GM12878 (cell line): ENCODE results near the gene KLK13. TPM values are rescaled to one million over a fixed set of nuclear protein-coding genes. Genes with fewer than 3 reads are reported as not detected.

Source experiments
- ATAC-seq: fragments of 200-7000 bp; cut with Tn5 transposase; 3 replicates; pipeline ENCODE4 v1.9.1; 2020; ENCODE audit warnings: mild to moderate bottlenecking, moderate library complexity
- BruUV-seq: library from RNA; stranded (reverse); fragments of 400-500 nt; replicated peaks from 2 replicates; lab custom pipeline; 2021; lab: Mats Ljungman, UMichigan
- CTCF ChIA-PET: fragments of 300-600 bp; sonication (Branson Sonifier 250); formaldehyde crosslinking; extraction: SDS; loops from one replicate; lab custom pipeline; 2021; ENCODE audit warnings: inconsistent platforms; lab: Yijun Ruan, JAX
- POLR2A ChIA-PET: fragments of 350-600 bp; formaldehyde crosslinking; extraction: SDS; loops from one replicate; lab custom pipeline; 2021; ENCODE audit warnings: inconsistent platforms; lab: Charles Lee
- RAD21 ChIA-PET: fragments of 300-600 bp; sonication (Branson Sonifier 250); formaldehyde crosslinking; loops from one replicate; lab custom pipeline; 2023; ENCODE audit warnings: antibody characterized with exemption; ENCODE audit not compliant: unreplicated experiment; lab: Charles Lee
- SMC1A ChIA-PET: fragments of 300-600 bp; sonication (Branson Sonifier 250); formaldehyde crosslinking; loops from one replicate; lab custom pipeline; 2023; ENCODE audit not compliant: unreplicated experiment, uncharacterized antibody; lab: Charles Lee
- DNase-seq: peaks from one replicate; pipeline ENCODE4 v3.0.0-alpha.2; 2011; ENCODE audit warnings: low read depth, low spot score
- FAIRE-seq: peaks from 3 replicates; lab custom pipeline; 2011; peaks lifted over from hg19 to GRCh38; lab: Jason Lieb, UNC
- H2AFZ ChIP-seq: 2 replicates; pipeline ENCODE4 v1.6.0; 2011; ENCODE audit warnings: low read depth, low read length, control low read depth; ENCODE audit not compliant: control insufficient read depth
- H3K27ac ChIP-seq: 2 replicates; pipeline ENCODE4 v1.5.1; 2011; ENCODE audit warnings: control low read depth; ENCODE audit not compliant: control insufficient read depth, insufficient read depth
- H3K27me3 ChIP-seq, 2 experiments: replicated peaks in 1 of 2; 2 replicates each; pipeline versions ENCODE4 v1.6.0 to v1.6.1; 2011; ENCODE audit warnings: low read length in 1 of 2; ENCODE audit not compliant: control insufficient read depth in 2 of 2, insufficient read depth in 2 of 2
- H3K36me3 ChIP-seq, 2 experiments: 2 replicates each; pipeline ENCODE4 v1.5.1; 2011; ENCODE audit warnings: low read length in 1 of 2; ENCODE audit not compliant: control insufficient read depth in 2 of 2, insufficient read depth in 2 of 2
- H3K4me1 ChIP-seq: 2 replicates; pipeline ENCODE4 v1.6.1; 2011; ENCODE audit warnings: mild to moderate bottlenecking, low read length, moderate library complexity, mixed read lengths; ENCODE audit not compliant: control insufficient read depth, insufficient read depth
- H3K4me2 ChIP-seq: 2 replicates; pipeline ENCODE4 v1.6.0; 2011; ENCODE audit warnings: control low read depth; ENCODE audit not compliant: control insufficient read depth, insufficient read depth
- H3K4me3 ChIP-seq: fragments of 200-600 bp; sonication (generic); 2 replicates; pipeline ENCODE4 v1.5.1; 2016
- H3K79me2 ChIP-seq: 2 replicates; pipeline ENCODE4 v1.6.0; 2011; ENCODE audit warnings: low read length; ENCODE audit not compliant: control insufficient read depth, insufficient read depth
- H3K9ac ChIP-seq: 2 replicates; pipeline ENCODE4 v1.8.0; 2011; ENCODE audit warnings: low read length, control low read depth, mixed read lengths; ENCODE audit not compliant: control insufficient read depth, insufficient read depth
- H3K9me3 ChIP-seq: replicated peaks from 3 replicates; pipeline ENCODE4 v1.5.1; 2011; ENCODE audit warnings: mild to moderate bottlenecking, low read length; ENCODE audit not compliant: control insufficient read depth, insufficient read depth
- H4K20me1 ChIP-seq: 2 replicates; pipeline ENCODE4 v1.6.0; 2011; ENCODE audit not compliant: control insufficient read depth, insufficient read depth
- BCL11A ChIP-seq: IDR thresholded peaks from 2 replicates; pipeline ENCODE4 v1.6.1; 2011; ENCODE audit warnings: low read depth, low read length
- CBX5 ChIP-seq: sonication (generic); IDR thresholded peaks from 2 replicates; pipeline ENCODE4 v1.6.1; 2016; ENCODE audit warnings: low read depth, moderate library complexity, mild to moderate bottlenecking, inconsistent platforms
- E4F1 ChIP-seq: fragments of 450-650 bp; IDR thresholded peaks from 2 replicates; pipeline ENCODE4 v1.6.1; 2018; ENCODE audit warnings: borderline replicate concordance, mild to moderate bottlenecking; ENCODE audit not compliant: partially characterized antibody
- EGR1 ChIP-seq, 2 experiments: IDR thresholded peaks; 1 replicate in 1 of 2; 2 replicates in 1 of 2; pipeline ENCODE4 v1.6.1; 2011 to 2012; ENCODE audit warnings: low read depth in 2 of 2, low read length in 2 of 2, borderline replicate concordance in 1 of 2, mild to moderate bottlenecking in 1 of 2, moderate library complexity in 1 of 2
- FOXM1 ChIP-seq: IDR thresholded peaks from 2 replicates; pipeline ENCODE4 v1.6.1; 2012; ENCODE audit warnings: low read depth, mild to moderate bottlenecking, inconsistent platforms, low read length, moderate library complexity
- HCFC1 ChIP-seq: fragments of 150-350 bp; IDR thresholded peaks from 2 replicates; pipeline ENCODE4 v1.6.1; 2014; ENCODE audit warnings: low read length
- IRF5 ChIP-seq: fragments of 450-650 bp; IDR thresholded peaks from 2 replicates; pipeline ENCODE4 v1.6.1; 2017; ENCODE audit warnings: borderline replicate concordance
- MYC ChIP-seq: IDR thresholded peaks from 2 replicates; pipeline ENCODE4 v1.6.1; 2011; ENCODE audit warnings: mild to moderate bottlenecking, low read length, moderate library complexity, inconsistent platforms; ENCODE audit not compliant: insufficient read depth, insufficient replicate concordance, insufficient read length, severe bottlenecking
- NFYB ChIP-seq: IDR thresholded peaks from 2 replicates; pipeline ENCODE4 v1.6.1; 2011; ENCODE audit warnings: low read depth, mild to moderate bottlenecking, low read length, improper control_type of control experiment, moderate library complexity; ENCODE audit not compliant: insufficient read depth
- NR2C1 ChIP-seq: fragments of 450-650 bp; IDR thresholded peaks from 2 replicates; pipeline ENCODE4 v1.6.1; 2017; ENCODE audit warnings: antibody characterized with exemption, mild to moderate bottlenecking, moderate library complexity
- POLR2AphosphoS5 ChIP-seq: IDR thresholded peaks from 2 replicates; pipeline ENCODE4 v1.6.1; 2011; ENCODE audit warnings: mild to moderate bottlenecking, low read length, inconsistent platforms
- RBBP5 ChIP-seq: fragments of 200-600 bp; sonication (generic); conservative IDR thresholded peaks from 2 replicates; pipeline ENCODE4 v1.6.1; 2016
- RUNX3 ChIP-seq: IDR thresholded peaks from 2 replicates; pipeline ENCODE4 v1.6.1; 2012; ENCODE audit warnings: low read length, inconsistent platforms
- SREBF1 ChIP-seq: IDR thresholded peaks from 2 replicates; pipeline ENCODE4 v1.6.1; 2012; ENCODE audit warnings: mild to moderate bottlenecking, low read length
- SREBF2 ChIP-seq: IDR thresholded peaks from 2 replicates; pipeline ENCODE4 v1.6.1; 2012; ENCODE audit warnings: mild to moderate bottlenecking, low read length
- SUZ12 ChIP-seq: fragments of 200-600 bp; sonication (generic); IDR thresholded peaks from one replicate; pipeline ENCODE4 v1.6.1; 2018; ENCODE audit warnings: antibody characterized with exemption, mild to moderate bottlenecking; ENCODE audit not compliant: unreplicated experiment
- TCF3 ChIP-seq: IDR thresholded peaks from 2 replicates; pipeline ENCODE4 v1.6.1; 2012; ENCODE audit warnings: low read depth, mild to moderate bottlenecking, low read length, borderline replicate concordance; ENCODE audit not compliant: insufficient read depth
- WGBS: methylation state at CpG from one replicate; pipeline ENCODE4 v1.1.6; 2016; ENCODE audit warnings: low lambda C conversion rate; ENCODE audit not compliant: insufficient replicate concordance, insufficient coverage; ENCODE audit errors: missing lambda C conversion rate; 5-methylcytosine and 5-hydroxymethylcytosine counted together
- in situ Hi-C: fragments of 300-500 bp; cut with MboI; formaldehyde crosslinking; loops from 9 replicates; pipeline ENCODE4 v1.14.3; 2018; ENCODE audit warnings: mixed read lengths
- intact Hi-C: fragments of 100-400 bp; cut with micrococcal nuclease; formaldehyde crosslinking; loops from one replicate; pipeline ENCODE4 v1.14.2; 2022; ENCODE audit not compliant: unreplicated experiment
- polyA plus RNA-seq, 11 experiments: library from polyadenylated mRNA; depleted of rRNA in 4 of 11; unstranded in 6 of 11; stranded (reverse) in 5 of 11; fragments of >200 nt; fragmentation: Nextera tagmentation in 4 of 11; fragmentation: Illumina TruSeq in 1 of 11; extraction: Ambion mirVana in 4 of 11; extraction: Trizol in 1 of 11; gene quantifications; 1 replicate in 1 of 11; 2 replicates in 10 of 11; pipeline versions ENCODE4 v1.2.1 to v1.2.3, GENCODE V29; 2011 to 2016; ENCODE audit warnings: inconsistent platforms in 2 of 11, missing spikeins in 2 of 11, low read depth in 1 of 11
- total RNA-seq, 4 experiments: library from RNA; depleted of rRNA in 3 of 4; stranded (reverse); fragments of >200 nt in 3 of 4; fragmentation: Illumina TruSeq in 1 of 4; extraction: Trizol in 1 of 4; gene quantifications; 2 replicates each; pipeline versions ENCODE4 v1.2.1 to v1.2.3, GENCODE V29; 2013 to 2021

The KLK13 gene
- total and polyA plus RNA-seq, 10 of the 15 experiments (the other 5 are each of a cell fraction or from before 2014, with no cell fraction given): not detected

- H3K4me1 ChIP-seq: no peaks in the 10 kb centered on the region
- 48% methylated on average over 9 of the region's 9 CpGs for WGBS
- BruUV-seq: no TSS peak
- TF ChIP-seq FOXM1: no peak
- no peak for TF ChIP-seq IRF5
- no peak for TF ChIP-seq NFYB
- TF ChIP-seq MYC: no peak
- no peak for TF ChIP-seq RUNX3
- no peak for TF ChIP-seq TCF3
- no peak for TF ChIP-seq HCFC1
- TF ChIP-seq NR2C1: no peak
- TF ChIP-seq CBX5: no peak
- no peak for TF ChIP-seq RBBP5
- TF ChIP-seq SUZ12: no peak
- TF ChIP-seq POLR2AphosphoS5: no peak
- no peak for TF ChIP-seq SREBF2
- TF ChIP-seq E4F1: no peak
- no peak for TF ChIP-seq SREBF1
- no peak for TF ChIP-seq BCL11A
- no peak for TF ChIP-seq EGR1 (IDR thresholded peaks at IDR 0.05; ENCODE audit: borderline replicate concordance in 1 of 2, low read depth in 2 of 2, low read length in 2 of 2)
- no peak overlapping the region for H3K4me2 ChIP-seq
- no peaks in the 10 kb centered on the region for H4K20me1 ChIP-seq
- intact Hi-C loops (no loop called here), in situ Hi-C loops (no loop called here)
- RAD21 ChIA-PET: no interaction called here
- no peak overlapping the region for H2AFZ ChIP-seq
- POLR2A ChIA-PET: no interaction called here
- no peak overlapping the region for H3K9ac ChIP-seq
- ATAC-seq: no peak
- CTCF ChIA-PET: no interaction called here
- SMC1A ChIA-PET: no interaction called here
- H3K27ac ChIP-seq: no peak overlapping the region
- H3K27me3 ChIP-seq: no peaks in the 10 kb centered on the region
- no peaks in the 10 kb centered on the region for H3K36me3 ChIP-seq
- H3K4me3 ChIP-seq: no peak overlapping the region
- no peak for DNase-seq
- no peaks in the 10 kb centered on the region for H3K9me3 ChIP-seq
- no peak for FAIRE-seq
- H3K79me2 ChIP-seq: no peaks in the 10 kb centered on the region
Measured at GRCh38 chr19:51043497-51043896, 21.4 kb downstream of the KLK13 start.
